ENCODE data around the gene DPP6.

Gene DPP6

DNA sequence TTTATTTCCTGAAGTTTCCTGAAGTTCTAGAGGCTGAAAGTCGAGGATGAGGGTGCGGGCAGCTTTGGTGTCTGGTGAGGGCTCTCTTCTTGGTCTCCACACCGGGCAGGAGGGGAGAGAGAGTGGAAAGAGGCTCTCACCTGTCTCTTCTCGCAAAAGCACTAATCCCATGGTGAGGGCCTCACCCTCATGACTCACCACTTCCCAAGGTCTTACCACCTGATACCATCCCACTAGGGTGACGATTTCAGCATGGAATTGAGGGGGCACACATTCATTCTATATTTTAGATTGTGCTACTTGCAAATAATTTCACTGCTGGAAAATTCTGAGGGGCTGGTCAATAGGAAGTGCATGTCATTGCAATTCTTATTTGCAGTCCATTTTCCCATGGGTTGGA is 292.9 kb downstream of the DPP6 start:
- DNase-seq: no peak

DNA sequence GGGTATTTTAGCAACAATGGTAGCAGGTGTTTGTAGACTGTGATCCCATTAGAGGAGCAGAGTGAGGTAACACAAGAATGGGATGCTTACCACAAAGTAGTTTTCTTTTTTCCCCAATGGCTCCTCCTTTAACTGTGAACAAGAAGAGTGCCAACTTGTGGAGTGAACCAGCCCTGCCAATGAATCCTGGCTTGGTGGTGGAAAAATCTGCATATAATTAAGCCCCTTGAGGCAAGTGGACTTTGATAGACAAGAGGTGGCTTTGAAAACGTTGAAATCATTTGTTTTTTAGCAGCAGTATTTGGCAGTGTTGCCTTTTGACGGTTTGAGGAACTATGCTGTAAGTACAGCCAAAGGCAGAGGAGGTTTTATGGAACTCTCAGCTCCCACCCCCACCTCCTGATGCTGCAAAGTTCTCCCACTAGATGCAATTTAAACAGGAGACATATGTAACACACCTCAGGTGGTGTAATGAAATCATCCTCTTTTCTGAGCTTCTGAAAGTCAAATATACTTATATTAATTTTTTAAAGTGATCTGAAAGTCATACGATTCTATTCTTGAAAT is 295.6 kb downstream of the DPP6 start:
- no peak for DNase-seq

DNA sequence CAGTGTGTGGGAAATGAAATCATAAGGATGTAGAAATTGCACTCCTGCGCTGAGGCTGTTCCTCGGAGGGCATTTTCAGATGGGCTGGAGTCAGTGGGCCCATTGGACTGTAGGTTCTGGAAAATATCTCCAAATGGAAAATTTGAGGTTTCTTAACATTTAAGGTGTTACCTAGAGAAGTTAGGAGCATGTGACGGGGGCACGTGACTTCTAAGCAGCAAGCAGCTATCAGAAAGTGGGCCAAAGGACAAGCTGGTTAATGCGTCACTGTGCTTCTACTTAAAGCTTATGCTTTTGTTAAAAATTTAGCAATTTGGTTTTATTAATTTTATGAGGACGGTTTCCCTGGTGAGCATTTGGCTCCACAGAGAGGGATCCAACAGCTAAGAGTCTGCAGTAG is 298.7 kb downstream of the DPP6 start:
- DNase-seq: no peak

DNA sequence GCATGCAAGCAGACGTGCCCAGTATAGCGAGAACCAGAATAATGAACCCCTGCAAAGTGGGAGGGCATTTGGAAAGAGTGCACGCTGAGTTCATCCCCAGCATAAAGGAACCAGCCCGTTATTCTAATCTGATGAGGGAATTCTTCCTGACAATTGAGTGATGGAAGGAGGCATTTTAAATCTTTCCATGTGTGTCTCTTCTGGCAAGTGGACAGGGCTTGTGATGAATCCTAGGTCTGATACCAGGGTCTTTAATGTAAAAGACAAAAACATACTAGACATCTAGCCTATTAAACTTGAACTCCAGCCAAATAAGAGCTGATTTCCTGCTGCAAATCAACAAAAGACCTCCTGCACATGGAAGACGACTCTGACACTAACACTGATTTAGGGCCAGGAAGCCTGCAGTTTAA is 301.2 kb downstream of the DPP6 start:
- DNase-seq: no peak

DNA sequence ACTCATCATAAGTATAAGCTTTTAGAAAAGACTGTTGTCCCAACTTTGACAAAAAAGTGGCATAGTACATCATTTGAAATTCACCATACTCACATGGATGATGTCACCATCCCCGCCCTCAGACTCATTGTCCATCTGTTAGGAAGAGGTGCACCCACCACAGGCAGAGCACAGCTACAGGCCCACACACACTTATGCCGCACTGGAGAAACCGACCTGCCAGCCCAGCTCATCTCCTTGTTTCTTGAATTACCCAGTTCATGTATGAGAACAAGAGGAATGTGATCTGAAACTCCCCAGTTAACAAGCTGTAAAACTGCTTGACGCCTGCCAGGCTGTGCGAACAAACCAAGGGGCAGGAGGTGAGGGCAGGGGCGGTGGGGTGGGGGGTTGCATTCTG is 312.0 kb downstream of the DPP6 start:
- no peak for DNase-seq

DNA sequence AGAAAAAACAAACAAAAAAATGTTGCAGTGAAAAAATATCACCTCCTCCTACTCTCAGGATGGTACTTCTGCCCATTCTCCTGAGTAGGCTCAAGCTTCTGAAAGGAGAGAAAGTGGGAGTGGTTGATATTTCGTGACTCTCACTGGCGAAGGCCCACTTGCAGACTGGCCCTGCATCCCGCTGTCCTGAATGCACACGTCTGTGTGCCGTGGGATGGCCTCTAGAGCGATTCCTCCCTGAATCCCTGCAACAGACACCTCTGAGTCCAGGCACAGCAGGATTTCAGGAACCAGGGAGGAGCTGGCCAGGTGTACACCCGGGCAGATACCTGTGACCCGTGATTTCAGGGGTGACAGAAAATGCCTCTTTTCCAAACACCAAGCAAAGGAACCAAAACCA is 319.2 kb downstream of the DPP6 start:
- DNase-seq: no peak

DNA sequence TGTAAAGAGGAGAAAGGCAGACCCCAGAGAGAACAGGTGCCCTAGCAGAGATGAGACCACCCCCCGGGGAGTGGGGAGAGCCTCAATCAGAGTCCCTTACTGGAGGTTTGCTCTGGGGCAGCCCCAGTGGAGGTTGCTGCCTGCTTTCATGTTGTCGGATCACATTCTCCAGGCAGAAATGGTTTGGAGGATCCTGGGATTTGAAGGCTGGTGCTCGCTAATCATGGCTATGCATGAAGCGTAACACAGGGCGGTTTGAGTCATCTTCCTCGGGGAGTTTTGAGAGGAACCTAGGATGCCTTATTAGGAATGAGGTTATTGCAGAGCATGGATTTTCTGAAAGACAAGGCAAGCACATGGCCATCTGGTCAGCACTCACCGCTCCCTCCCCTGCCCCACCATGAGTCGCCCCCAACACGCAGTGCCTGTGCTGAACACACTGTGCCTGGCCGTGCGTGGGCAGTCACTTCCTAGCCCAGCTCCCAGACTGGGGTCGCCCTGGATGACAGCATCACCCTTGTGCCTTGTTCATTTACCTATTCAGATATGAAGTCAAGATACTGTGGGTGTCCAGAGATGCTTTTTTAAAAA is 319.9 kb downstream of the DPP6 start:
- DNase-seq: no peak

DNA sequence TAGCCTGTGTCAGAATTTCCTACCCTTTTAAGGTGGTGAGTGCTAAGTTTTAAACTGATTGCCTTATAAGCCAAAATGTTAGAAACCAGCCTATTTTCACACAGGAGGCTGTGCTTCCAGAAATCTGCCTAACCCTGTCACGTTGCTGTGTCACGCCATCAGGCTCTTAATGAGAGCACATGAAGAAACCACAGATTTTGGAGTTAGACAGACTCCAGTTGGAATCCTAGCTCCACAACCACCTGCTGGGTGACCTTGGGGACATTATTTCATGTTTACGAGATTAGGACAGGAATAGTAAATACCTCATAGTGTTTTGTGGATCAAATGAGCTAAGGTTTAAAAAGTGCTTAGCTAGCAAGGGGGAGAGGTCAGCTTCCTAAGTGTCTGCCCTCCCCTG is 321.8 kb downstream of the DPP6 start:
- no peak for DNase-seq

DNA sequence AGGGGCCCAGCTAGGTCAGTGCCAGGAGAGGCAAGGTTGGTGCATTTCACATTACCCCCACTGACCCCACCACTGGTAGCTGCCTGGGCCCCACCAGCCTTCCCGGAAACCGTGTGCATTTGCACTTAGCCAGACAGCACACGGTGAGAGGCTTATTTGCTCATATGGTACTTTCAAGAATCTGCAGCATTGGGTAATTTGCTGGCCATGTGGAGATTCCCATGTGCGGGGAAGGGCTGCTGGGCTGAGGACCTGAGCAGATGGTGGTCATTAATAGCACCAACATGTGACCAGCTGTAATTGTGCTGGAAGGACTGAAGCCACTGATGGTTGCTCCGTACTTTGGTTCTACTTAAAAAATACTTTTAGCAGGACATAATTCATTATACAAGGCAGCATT is 323.8 kb downstream of the DPP6 start:
- no peak for DNase-seq

DNA sequence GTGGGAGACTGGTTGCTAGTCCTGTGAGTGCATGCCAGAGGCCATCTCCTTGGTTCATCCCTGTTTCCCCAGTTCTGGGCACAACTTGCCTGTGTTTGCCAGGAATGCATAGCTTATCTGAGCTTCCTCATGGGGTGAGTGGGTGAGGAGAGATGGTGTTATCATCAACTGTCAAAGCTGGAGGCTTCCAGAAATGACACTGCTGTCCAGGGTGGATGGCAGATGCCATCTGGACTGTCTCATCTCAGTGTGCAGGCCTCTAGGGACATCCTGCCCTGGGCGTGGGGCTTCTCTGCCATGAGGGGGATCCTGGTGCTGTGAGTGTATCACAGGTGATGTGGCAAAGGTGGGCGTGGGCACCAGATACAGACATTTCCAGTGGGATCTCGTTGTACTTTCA is 328.6 kb downstream of the DPP6 start:
- DNase-seq: no peak

DNA sequence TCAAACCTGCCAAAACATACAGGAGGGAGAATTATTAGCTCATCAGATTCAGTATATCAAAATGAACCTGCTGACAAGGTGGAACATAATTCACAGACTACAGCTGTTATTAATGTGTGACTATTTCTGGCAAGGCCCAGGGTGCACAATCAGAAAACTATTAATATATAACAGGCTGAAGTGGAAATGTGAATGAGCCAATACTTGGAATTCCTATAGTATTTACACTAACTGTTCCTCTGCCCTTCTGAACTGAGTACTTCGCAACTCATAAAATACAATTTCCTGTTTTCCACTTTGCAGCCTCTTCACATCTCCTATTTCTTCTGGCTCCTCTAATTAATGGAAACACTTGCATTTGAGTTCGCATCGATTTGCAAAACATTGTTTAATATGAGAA is 330.8 kb downstream of the DPP6 start:
- DNase-seq: no peak

DNA sequence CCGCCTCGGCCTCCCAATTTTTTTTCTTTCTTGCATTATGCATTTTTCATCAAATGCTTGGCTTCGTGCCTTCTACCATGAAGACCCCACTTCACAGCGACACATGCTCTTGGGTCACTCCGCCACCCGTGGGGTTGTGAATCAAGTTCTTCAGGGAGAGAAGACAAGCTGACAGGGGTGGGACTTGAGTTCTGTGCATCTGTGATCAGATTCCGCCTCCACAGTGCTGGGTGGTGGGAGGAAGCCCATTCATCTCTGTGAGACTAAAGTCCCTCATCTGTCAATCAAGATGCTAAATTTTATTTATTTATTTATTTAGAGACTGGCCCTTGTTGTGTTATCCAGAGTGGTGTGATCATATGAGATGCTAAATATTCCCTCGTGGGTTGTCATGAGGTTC is 333.0 kb downstream of the DPP6 start:
- no peak for DNase-seq

DNA sequence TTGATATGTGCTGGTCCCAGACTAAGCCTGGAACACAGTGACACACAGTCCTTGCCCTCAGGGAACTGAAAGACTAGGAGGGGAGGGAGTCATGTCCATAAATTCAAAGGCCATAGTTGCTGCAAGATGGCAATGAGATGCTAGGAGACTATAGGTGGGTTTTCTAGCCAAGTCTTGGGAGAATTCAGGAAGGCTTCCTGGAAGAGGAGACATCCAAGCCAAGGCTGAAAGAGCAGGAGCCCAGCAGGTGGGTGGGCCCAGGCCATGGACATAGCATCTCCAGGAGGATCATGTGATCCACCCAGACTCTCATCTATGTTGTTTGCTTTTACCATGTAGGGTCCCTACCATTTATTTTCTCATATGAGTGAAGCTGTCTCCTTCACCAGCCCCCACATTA is 335.1 kb downstream of the DPP6 start:
- no peak for DNase-seq

DNA sequence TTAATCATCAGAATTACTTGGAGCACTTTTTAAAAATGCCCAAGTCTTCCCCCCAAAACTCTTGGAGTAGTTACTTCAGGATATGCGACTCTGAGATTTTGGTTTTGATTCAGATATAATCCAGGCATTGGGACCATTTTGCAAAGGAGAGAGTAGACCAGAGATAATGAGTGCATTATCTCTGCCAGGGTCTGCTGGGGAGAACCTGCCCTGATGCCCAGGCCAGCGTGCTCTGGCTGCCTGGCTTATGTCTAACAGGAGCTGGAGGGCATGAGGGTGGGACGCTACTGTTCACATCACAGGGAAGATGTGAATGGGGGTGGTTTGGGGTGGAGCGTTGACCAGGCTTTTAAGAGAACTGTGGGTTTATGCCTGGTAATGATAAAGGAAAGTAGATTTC is 336.2 kb downstream of the DPP6 start:
- DNase-seq: no peak

DNA sequence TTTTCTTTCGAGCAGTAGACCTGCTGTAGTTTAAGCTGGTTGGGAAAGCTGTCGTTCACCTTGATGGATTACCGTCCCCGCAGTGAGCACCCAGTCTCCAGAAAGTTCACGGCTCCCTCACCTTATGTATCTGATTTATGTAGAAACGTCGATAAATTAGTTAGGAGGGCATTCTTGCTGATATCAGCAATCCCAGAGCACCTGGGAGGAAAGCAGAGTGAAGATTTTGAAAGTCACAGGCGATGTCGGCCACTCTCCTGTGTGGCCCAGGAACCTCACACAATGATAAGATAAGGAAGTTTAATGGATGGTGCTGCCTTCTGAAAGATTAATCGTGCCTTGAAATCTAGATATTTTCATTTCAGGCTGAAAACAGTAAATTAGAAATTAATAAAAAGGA is 336.8 kb downstream of the DPP6 start:
- no peak for DNase-seq

DNA sequence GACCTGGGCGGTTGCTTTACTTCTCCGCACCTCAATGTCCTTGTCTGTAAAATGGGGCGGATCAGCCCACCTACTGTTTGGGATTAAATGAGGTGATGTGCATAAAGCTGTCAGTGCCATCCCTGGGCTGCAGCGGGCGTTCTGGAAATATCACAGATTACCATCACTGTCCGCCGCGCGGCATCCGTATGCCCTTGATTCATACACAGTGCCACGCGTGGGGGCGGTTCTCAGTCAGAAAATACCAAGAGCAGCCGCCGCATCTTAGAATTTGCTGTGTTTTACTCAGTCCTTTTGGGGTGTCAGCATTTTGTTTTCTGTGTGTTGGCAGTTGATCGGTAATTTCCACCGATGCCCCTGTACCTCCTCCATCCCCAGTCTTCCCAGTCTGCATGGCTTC is 338.8 kb downstream of the DPP6 start:
- no peak for DNase-seq

DNA sequence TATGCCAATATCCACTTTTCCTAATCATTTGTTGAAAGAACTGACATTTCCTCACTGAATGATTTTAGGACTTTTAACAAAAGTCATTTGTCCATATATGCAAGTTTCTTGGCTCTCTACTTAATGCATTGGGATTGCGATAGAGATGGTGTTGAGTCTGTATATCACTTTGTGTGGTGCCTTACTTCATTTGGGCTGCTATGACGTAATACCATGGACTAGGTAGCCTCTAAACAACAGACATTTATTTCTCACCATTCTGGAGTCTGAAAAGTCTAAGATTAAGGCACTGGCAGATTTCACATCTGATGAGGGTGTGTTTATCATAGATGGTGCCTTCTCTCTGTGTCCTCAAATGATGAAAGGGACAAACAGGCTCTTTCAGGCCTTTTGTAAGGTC is 342.6 kb downstream of the DPP6 start:
- no peak for DNase-seq

DNA sequence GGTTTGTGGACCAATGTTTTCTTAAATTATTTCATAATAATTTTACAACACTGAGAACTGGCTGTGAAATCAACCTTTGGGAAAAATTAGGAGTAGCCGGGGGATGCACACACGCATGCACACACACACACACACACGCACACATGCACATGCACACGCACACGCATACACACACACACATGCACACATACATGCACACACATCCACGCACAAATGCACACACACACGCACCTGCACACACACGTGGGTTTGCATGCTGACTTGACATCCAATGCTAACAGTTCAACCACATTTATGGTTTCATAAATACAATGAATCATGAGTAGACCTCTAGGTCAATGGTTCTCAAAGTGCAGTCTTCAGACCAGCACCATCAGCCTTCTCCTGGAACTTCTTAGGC is 354.1 kb downstream of the DPP6 start:
- no peak for DNase-seq

DNA sequence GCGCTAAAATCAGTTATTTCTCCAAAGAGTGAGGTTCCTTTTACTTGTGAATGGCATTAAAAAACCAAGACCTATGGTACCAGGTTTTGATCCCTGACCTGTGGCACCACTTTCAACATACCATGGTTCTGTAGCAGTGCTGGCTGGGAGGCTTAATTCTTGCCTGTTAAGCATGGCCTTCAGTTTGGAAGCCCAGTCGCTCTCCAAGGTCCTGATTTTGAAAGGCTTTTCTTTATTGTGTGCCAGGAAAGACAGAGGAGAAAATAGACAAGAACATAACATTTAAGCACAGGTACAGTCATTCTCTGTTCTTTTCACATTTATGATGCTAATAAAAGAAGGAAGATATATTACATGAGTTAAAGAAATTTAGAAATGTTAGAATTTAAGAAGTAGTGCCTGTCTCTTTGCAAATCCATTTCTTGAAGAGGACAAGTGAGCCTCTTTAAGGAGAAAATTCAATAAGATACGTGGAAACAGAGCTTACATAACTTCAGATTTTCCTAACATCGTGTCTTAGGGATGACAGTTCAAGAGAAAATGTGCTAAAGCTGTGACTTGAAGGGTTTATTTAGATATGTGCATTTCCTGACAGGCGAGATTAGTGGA is 357.6 kb downstream of the DPP6 start:
- DNase-seq: no peak

DNA sequence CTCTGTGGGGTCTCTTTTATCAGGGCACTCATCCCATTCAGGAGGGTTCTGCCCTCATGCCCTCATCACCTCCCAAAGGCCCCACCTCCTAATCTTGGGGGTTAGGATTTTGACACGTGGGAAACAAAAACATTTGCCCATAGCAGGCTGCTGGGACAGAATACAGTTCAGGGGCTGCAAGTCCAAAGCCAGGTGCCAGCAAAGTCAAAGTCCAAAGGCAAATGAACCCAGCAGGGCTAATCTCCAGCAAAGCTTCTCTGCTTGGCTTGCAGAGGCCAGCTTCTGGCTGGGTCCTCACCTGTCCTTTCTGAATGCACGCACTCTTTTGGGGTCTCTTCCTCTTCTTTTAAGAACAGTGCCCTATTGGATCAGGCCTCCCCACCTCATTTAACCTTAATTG is 359.9 kb downstream of the DPP6 start:
- no peak for DNase-seq

DNA sequence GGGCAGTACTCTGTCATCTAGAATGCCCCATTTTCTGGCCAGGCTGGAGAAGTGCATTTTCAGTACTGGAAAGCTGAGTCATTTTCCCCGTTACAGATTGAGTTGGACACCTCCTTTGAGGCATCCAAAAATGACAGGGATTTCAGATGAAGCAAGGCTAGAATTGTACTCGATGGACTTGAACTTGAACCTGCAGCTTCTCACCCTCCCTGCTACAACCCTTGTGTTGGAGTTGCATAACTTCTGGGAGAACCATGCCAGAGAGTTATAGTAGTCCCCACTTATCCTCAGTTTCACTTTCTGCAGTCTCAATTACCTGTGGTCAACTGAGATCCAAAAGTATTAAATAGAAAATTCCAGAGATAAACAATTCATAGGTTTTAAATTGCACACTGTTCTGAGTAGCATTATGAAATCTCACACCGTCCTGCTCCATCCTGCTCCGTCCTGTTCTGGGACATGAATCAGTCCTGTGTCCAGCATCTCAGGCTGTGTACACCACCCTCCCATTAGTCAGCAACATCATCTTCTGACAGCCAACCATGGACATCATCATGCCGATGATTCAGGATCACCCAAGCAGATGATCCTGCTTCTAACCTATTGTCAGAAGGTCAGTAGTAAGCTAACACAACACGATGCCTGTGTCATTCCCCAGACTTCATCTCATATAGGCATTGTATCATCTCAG is 363.7 kb downstream of the DPP6 start:
- DNase-seq: no peak

DNA sequence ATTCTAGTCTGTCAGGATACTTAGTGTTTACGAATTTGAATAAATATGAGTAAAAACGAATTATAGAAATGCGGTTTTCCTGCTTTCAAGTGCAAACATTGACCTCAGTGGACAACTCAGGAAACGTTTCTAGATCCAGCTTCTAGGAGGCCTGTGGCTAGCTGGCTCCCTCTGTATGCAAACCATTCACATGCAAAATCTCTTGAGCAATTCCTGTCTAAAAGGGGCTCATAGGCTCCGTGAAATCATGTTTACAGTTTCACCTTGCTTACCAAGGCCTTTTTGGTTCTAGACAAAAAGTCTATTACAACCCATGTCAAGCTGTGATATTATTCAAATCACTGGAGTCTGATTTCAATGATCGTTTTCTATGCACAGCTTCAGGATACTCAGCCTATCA is 364.5 kb downstream of the DPP6 start:
- no peak for DNase-seq

DNA sequence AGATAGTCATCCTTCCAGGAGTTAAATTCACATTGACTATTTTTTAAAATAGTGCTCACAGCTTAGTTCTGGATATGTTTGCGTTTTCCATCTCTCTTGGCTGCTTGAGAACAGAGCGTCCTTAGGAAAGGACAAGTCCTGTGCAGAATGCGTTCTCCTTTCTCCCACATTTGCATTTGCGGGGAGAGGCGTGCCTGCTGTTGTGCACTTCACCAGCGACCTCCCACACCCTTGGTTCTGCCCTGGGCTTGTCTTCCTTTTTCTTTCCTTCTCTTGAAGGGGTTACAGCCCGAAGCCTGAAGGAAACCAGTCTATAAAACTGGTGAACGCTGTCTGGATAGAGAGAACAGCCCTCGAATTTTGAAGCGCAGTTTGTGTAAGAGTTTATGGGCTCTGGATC is 367.1 kb downstream of the DPP6 start:
- DNase-seq: no peak

DNA sequence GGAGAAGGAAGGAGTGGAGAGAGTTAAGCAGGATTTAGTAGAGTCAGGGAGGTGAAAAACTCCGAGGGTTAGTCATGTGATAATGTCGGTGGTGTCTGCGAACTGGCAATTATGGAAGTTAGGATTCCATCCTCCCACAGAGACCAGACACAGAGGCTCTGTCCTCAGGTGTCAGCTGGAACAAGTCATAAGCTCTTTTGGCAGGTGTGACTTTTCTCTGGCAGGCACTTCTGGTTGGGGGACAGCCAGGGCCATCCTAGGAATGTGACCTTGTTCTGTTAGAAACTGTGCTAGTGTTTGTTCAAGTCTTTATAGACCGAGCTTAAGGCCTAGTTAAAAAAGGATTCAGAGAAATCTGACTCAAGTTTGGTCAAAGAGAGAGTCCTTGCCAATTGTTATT is 371.0 kb downstream of the DPP6 start:
- DNase-seq: no peak

DNA sequence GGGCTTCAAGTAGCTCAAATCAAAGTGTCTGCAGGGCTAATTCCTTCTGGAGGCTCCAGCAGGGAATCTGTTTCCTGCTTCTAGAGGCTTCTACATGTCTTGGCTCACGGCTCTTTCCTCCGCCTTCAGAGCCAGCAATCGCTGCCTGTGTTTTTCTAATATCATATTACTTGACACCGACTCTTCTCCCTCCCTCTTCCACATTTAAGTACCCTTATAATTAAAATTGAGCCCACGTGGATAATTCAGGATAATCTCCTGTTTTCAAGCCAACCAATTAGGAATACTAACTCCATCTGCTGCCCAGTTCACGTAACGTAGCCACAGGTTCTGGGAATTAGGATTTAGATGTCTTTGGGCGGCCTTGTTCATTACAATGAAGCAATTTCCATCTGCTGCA is 372.2 kb downstream of the DPP6 start:
- DNase-seq: no peak

Data from stimulated activated CD4-positive, alpha-beta T cell treated with anti-CD3 and anti-CD28 coated beads, Interleukin-2, amount 100 ng/mL, for 24 hours (primary cell).